ENCODE measurements around the gene CDH10.

CDH10 gene

GRCh38 chr5:24566933-24567332 lies 77.8 kb downstream of the CDH10 start:
- no peak for ATAC-seq (ENCODE audit: low read depth)
- no peaks in the 10 kb centered on the region for H3K4me1 Mint-ChIP-seq
- H3K4me3 Mint-ChIP-seq = no peak overlapping the region
- peaks cover 2% of the 10 kb centered on the region for H3K9me3 Mint-ChIP-seq
- no peak for DNase-seq (ENCODE audit: low spot score in 2 of 2)
- H3K27me3 Mint-ChIP-seq = no peaks in the 10 kb centered on the region
- H3K27ac Mint-ChIP-seq = no peak overlapping the region
- H3K36me3 Mint-ChIP-seq = no peaks in the 10 kb centered on the region

DNA sequence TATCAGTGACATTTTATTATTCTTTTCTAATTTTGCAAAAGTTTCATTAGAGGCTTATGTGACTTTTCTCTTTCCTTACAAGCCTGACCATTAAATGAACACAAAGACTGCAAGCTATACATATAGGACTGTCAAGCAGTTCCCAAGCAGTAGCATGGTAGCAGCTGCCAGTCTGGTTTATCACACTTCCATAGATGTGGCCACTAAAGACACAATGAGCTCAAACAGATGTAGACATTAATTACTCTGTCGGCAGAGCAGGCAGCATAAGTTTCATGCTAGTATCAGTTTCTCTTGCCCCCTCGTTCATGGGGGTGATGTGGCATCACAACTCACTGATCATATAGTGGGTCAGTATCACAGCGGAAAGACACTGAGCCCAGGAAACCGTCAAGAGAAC lies 89.5 kb downstream of the CDH10 start:
- no peaks in the 10 kb centered on the region for H3K36me3 Mint-ChIP-seq
- H3K4me1 Mint-ChIP-seq = no peaks in the 10 kb centered on the region
- H3K9me3 Mint-ChIP-seq = peaks cover 3% of the 10 kb centered on the region
- ATAC-seq (ENCODE audit: low read depth) (no peak), DNase-seq (ENCODE audit: low spot score in 2 of 2) (no peak)
- H3K4me3 Mint-ChIP-seq = no peak overlapping the region
- no peaks in the 10 kb centered on the region for H3K27me3 Mint-ChIP-seq
- no peak overlapping the region for H3K27ac Mint-ChIP-seq

- peaks cover 3% of the 10 kb centered on the region for H3K9me3 Mint-ChIP-seq
- H3K4me1 Mint-ChIP-seq = no peaks in the 10 kb centered on the region
- no peaks in the 10 kb centered on the region for H3K27me3 Mint-ChIP-seq
- no peak overlapping the region for H3K27ac Mint-ChIP-seq
- H3K36me3 Mint-ChIP-seq = no peaks in the 10 kb centered on the region
- no peak for ATAC-seq (ENCODE audit: low read depth)
- DNase-seq (ENCODE audit: low spot score in 2 of 2) = no peak
- H3K4me3 Mint-ChIP-seq = no peak overlapping the region
Measured at GRCh38 chr5:24547132-24547531, 97.6 kb downstream of the CDH10 start.

- ATAC-seq (ENCODE audit: low read depth) (no peak), DNase-seq (ENCODE audit: low spot score in 2 of 2) (no peak)
- no peaks in the 10 kb centered on the region for H3K9me3 Mint-ChIP-seq
- H3K36me3 Mint-ChIP-seq = no peaks in the 10 kb centered on the region
- no peaks in the 10 kb centered on the region for H3K4me1 Mint-ChIP-seq
- no peak overlapping the region for H3K4me3 Mint-ChIP-seq
- H3K27me3 Mint-ChIP-seq = no peaks in the 10 kb centered on the region
- H3K27ac Mint-ChIP-seq = no peak overlapping the region
Measured at GRCh38 chr5:24539613-24540012, 105.2 kb downstream of the CDH10 start.

- DNase-seq (ENCODE audit: low spot score in 2 of 2) (no peak), ATAC-seq (ENCODE audit: low read depth) (no peak)
Measured at GRCh38 chr5:24538346-24538745, 106.4 kb downstream of the CDH10 start.

DNA sequence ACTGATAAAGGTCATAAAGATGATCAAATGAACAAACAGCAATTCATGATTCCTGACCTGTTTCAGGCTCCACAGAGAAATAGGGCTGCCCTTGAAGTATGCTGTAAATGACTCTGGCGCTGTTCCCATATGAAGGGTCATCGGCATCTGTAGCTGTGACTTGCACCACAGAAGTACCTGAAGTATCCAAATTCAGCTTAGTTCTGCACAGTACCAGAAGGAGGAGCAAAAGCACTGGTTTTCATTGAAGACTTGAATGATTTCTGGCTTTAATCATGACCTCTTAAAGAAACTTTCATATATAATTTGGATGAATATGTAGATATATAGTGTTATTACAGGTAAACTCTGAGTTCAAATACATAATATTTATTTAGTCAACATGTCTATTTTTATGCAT lies 109.1 kb downstream of the CDH10 start:
- ATAC-seq (ENCODE audit: low read depth) = no peak
- Mint-ChIP-seq H3K27ac (no peak overlapping the region), H3K4me1 (no peaks in the 10 kb centered on the region)

More at GRCh38 chr5:24538346-24538745, 106.4 kb downstream of the CDH10 start:
- Mint-ChIP-seq H3K4me1 (no peaks in the 10 kb centered on the region), H3K27me3 (no peaks in the 10 kb centered on the region), H3K4me3 (no peak overlapping the region), H3K9me3 (no peaks in the 10 kb centered on the region), H3K36me3 (no peaks in the 10 kb centered on the region), H3K27ac (no peak overlapping the region)

DNA sequence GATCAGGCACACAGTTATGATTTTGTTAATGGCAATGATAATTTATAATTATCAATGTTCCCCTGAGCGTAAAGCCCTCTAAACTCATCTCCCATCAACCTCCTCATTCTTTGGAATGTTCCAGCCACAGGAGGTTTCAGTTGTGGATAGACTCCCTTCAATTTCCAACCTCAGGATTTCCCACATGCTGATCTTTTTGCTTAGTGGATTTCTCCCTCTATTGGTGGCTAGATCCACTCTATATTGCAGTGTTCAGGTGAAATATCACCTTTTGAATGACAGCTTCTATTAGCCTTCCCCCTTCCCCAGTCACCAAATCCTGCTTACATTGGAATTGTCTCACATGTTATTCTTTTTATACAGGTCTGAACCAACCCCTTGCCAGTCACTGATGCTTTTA lies 113.9 kb downstream of the CDH10 start:
- Mint-ChIP-seq H3K4me1 (no peaks in the 10 kb centered on the region), H3K9me3 (peaks cover 7% of the 10 kb centered on the region), H3K27ac (no peak overlapping the region), H3K36me3 (no peaks in the 10 kb centered on the region), H3K4me3 (no peak overlapping the region), H3K27me3 (no peaks in the 10 kb centered on the region)
- DNase-seq (ENCODE audit: low spot score in 2 of 2) (no peak), ATAC-seq (ENCODE audit: low read depth) (no peak)

More for the DNA sequence above, 109.1 kb downstream of the CDH10 start:
- no peak overlapping the region for H3K4me3 Mint-ChIP-seq
- H3K27me3 Mint-ChIP-seq = no peaks in the 10 kb centered on the region
- no peaks in the 10 kb centered on the region for H3K36me3 Mint-ChIP-seq
- DNase-seq (ENCODE audit: low spot score in 2 of 2) = no peak
- H3K9me3 Mint-ChIP-seq = peaks cover 4% of the 10 kb centered on the region

- no peak for ATAC-seq (ENCODE audit: low read depth)
- Mint-ChIP-seq H3K27ac (no peak overlapping the region), H3K9me3 (peaks cover 3% of the 10 kb centered on the region), H3K27me3 (no peaks in the 10 kb centered on the region), H3K4me1 (no peaks in the 10 kb centered on the region), H3K4me3 (no peak overlapping the region), H3K36me3 (no peaks in the 10 kb centered on the region)
- DNase-seq (ENCODE audit: low spot score in 2 of 2) = no peak
Measured at GRCh38 chr5:24525414-24525813, 119.4 kb downstream of the CDH10 start.

GRCh38 chr5:24512423-24512822 lies 132.4 kb downstream of the CDH10 start:
- Mint-ChIP-seq H3K4me3 (no peak overlapping the region), H3K36me3 (no peaks in the 10 kb centered on the region), H3K4me1 (no peaks in the 10 kb centered on the region), H3K27me3 (no peaks in the 10 kb centered on the region), H3K9me3 (peaks cover 5% of the 10 kb centered on the region), H3K27ac (no peak overlapping the region)
- DNase-seq (ENCODE audit: low spot score in 2 of 2) (no peak), ATAC-seq (ENCODE audit: low read depth) (no peak)

DNA sequence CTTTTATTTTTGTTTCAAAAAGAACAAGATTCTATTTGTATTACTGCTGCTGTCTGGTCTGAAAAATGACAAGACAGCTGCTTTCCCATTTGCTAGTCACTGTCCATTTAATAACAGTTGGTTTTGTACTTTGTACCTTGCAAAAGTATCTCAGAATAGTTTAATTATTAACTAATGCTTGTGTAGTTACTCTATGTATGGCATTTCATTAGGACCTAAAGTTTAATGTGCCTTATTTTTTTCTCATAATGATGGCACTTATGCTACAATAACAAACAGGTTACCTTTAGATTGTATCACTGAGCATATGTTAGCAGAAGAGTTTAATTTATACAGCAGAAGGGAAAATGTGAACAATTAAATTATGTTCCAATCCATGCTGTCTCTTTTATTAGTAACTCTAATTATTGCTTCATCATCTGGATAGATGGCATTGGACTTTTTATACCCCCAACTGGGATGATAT lies 134.2 kb downstream of the CDH10 start:
- no peaks in the 10 kb centered on the region for H3K27me3 Mint-ChIP-seq
- no peak for ATAC-seq (ENCODE audit: low read depth)
- no peak overlapping the region for H3K4me3 Mint-ChIP-seq
- no peak overlapping the region for H3K27ac Mint-ChIP-seq
- no peaks in the 10 kb centered on the region for H3K36me3 Mint-ChIP-seq
- no peak for DNase-seq (ENCODE audit: low spot score in 2 of 2)
- no peaks in the 10 kb centered on the region for H3K4me1 Mint-ChIP-seq
- peaks cover 5% of the 10 kb centered on the region for H3K9me3 Mint-ChIP-seq

DNA sequence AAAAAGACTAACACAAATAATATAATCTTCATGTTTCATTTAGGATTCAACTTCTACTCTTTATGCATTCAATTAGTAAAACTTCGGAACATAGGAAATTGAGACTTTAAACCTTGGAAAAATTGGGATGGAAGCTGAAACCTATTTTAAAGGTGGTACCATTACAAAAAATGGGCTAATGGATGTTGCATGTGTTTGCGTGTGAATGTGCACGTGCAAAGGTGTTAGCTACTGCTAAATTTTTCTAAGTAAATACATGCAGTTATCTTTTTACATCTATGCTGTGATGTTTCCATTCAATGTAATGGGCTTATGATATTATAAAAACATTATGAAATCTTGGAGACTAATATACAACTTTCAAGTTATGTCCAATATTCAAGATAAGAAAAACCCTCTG lies 134.8 kb downstream of the CDH10 start:
- no peak for ATAC-seq (ENCODE audit: low read depth)
- Mint-ChIP-seq H3K9me3 (peaks cover 5% of the 10 kb centered on the region), H3K4me1 (no peaks in the 10 kb centered on the region), H3K27me3 (no peaks in the 10 kb centered on the region), H3K4me3 (no peak overlapping the region), H3K36me3 (no peaks in the 10 kb centered on the region), H3K27ac (no peak overlapping the region)
- no peak for DNase-seq (ENCODE audit: low spot score in 2 of 2)

GRCh38 chr5:24505258-24505657 lies 139.5 kb downstream of the CDH10 start:
- Mint-ChIP-seq H3K4me3 (no peak overlapping the region), H3K9me3 (no peaks in the 10 kb centered on the region), H3K27me3 (no peaks in the 10 kb centered on the region), H3K27ac (no peak overlapping the region), H3K36me3 (no peaks in the 10 kb centered on the region), H3K4me1 (no peaks in the 10 kb centered on the region)
- DNase-seq (ENCODE audit: low spot score in 2 of 2) (no peak), ATAC-seq (ENCODE audit: low read depth) (no peak)

GRCh38 chr5:24497591-24498157 lies 147.1 kb downstream of the CDH10 start:
- Mint-ChIP-seq H3K9me3 (no peaks in the 10 kb centered on the region), H3K36me3 (no peaks in the 10 kb centered on the region), H3K27me3 (no peaks in the 10 kb centered on the region), H3K27ac (no peak overlapping the region), H3K4me1 (no peaks in the 10 kb centered on the region), H3K4me3 (no peak overlapping the region)
- no peak for DNase-seq (ENCODE audit: low spot score in 2 of 2)
- ATAC-seq (ENCODE audit: low read depth) = no peak

DNA sequence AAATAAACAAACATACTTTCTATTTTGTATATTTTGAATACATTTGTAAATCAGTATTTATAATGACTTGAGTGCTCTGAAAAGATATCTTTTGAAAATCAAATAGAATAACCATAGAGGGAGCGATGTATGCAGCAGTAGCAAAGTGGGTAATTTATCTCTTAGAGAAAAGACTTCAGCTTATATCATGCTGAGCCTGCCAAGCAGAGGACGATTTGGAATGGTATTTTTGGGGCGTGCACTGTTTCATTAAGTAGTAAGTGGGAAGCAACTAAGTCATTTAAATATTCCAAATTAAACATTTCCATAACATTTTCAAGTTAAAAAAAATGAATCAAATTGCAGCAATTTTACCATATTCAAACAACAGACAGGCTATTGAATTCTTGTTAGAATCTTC lies 147.6 kb downstream of the CDH10 start:
- H3K9me3 Mint-ChIP-seq = no peaks in the 10 kb centered on the region
- no peaks in the 10 kb centered on the region for H3K4me1 Mint-ChIP-seq
- DNase-seq (ENCODE audit: low spot score in 2 of 2) (no peak), ATAC-seq (ENCODE audit: low read depth) (no peak)
- H3K36me3 Mint-ChIP-seq = no peaks in the 10 kb centered on the region
- no peaks in the 10 kb centered on the region for H3K27me3 Mint-ChIP-seq
- H3K27ac Mint-ChIP-seq = no peak overlapping the region
- H3K4me3 Mint-ChIP-seq = no peak overlapping the region

DNA sequence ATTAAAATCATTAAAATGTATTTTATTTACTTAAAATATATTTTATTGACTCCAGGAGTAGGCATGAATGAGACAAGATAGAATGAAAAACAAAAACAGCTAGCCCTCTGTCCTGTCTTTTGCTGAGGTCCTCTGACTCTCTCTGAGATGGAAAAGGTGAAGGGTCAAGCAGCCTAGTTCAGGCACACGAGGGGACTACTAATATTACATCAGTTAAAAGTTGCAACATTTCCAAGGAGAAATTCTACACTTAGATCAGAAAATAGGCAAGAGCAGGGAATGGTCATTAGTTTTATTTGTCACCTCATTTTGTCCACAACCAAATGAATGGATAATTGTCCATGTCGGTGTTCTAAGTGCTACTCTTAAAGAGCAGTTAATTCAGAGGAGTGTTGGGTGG lies 148.5 kb downstream of the CDH10 start:
- H3K27me3 Mint-ChIP-seq = no peaks in the 10 kb centered on the region
- H3K9me3 Mint-ChIP-seq = no peaks in the 10 kb centered on the region
- H3K4me1 Mint-ChIP-seq = no peaks in the 10 kb centered on the region
- DNase-seq (ENCODE audit: low spot score in 2 of 2) (no peak), ATAC-seq (ENCODE audit: low read depth) (no peak)
- no peaks in the 10 kb centered on the region for H3K36me3 Mint-ChIP-seq
- no peak overlapping the region for H3K27ac Mint-ChIP-seq
- no peak overlapping the region for H3K4me3 Mint-ChIP-seq

All from memory B cell (primary cell).